Upper lobe of left lung (tissue), 6 donors: ENCODE results near the gene CDC34. TPM values are rescaled to one million over a fixed set of nuclear protein-coding genes. Genes with fewer than 3 reads are reported as not detected.

ENCODE experiments used
- ATAC-seq, 2 donors: fragments of 200-7000 bp; cut with Tn5 transposase; one replicate each; pipeline ENCODE4 v1.9.1; 2022; ENCODE audit warnings: mild to moderate bottlenecking in 2 of 2, moderate library complexity in 2 of 2; ENCODE audit not compliant: low FRiP score in 2 of 2
- DNase-seq, 2 donors: peaks; one replicate each; pipeline ENCODE4 v3.0.0-alpha.2; 2019 to 2020
- H3K27ac ChIP-seq, 4 donors: fragments of 200-600 bp; sonication (generic); one replicate each; pipeline ENCODE4 v1.5.1; 2016 to 2019
- H3K27me3 ChIP-seq, 4 donors: fragments of 200-600 bp; sonication (generic); one replicate each; pipeline ENCODE4 v1.5.1; 2017 to 2019
- H3K36me3 ChIP-seq, 4 donors: fragments of 200-600 bp; sonication (generic); one replicate each; pipeline ENCODE4 v1.5.1; 2016 to 2019
- H3K4me1 ChIP-seq, 4 donors: fragments of 200-600 bp; sonication (generic); one replicate each; pipeline ENCODE4 v1.5.1; 2018 to 2019
- H3K4me3 ChIP-seq, 4 donors: fragments of 200-600 bp; sonication (generic); one replicate each; pipeline ENCODE4 v1.5.1; 2017 to 2019; ENCODE audit warnings: mild to moderate bottlenecking in 2 of 4, moderate library complexity in 1 of 4
- H3K9me3 ChIP-seq, 4 donors: fragments of 200-600 bp; sonication (generic); one replicate each; pipeline ENCODE4 v1.5.1; 2018 to 2019
- CTCF ChIP-seq, 6 experiments: fragments of 450-650 bp in 4 of 6; fragments of 200-600 bp in 2 of 6; sonication (generic) in 2 of 6; IDR thresholded peaks; one replicate each; pipeline ENCODE4 v1.5.1; 2016 to 2019; ENCODE audit warnings: antibody characterized with exemption in 6 of 6
- EP300 ChIP-seq, 4 donors: sonication (generic); formaldehyde crosslinking; IDR thresholded peaks; one replicate each; pipeline ENCODE4 v1.5.1; 2017; ENCODE audit warnings: antibody characterized with exemption in 4 of 4, control low read depth in 2 of 4
- POLR2A ChIP-seq, 4 donors: fragments of 450-650 bp; IDR thresholded peaks; one replicate each; pipeline ENCODE4 v1.5.1; 2016 to 2017; ENCODE audit warnings: antibody characterized with exemption in 4 of 4, mild to moderate bottlenecking in 2 of 4
- POLR2AphosphoS5 ChIP-seq, 2 donors: sonication (generic); formaldehyde crosslinking; IDR thresholded peaks; one replicate each; pipeline ENCODE4 v1.5.1; 2017; ENCODE audit warnings: antibody characterized with exemption in 2 of 2
- WGBS, 2 donors: methylation state at CpG; one replicate each; pipeline ENCODE4 v1.1.5; 2017 to 2018; 5-methylcytosine and 5-hydroxymethylcytosine counted together
- total RNA-seq, 6 donors: library from RNA; depleted of rRNA in 4 of 6; stranded (reverse); fragments of >200 nt in 4 of 6; gene quantifications; one replicate each; pipeline versions ENCODE4 v1.1.0 to v1.2.1, GENCODE V29; 2016 to 2021
- donor health status: DM: no; HTN: no; CAD: no; lungs with moderate emphysema.
- donor health status: DM: no; HTN: yes; CAD: no; lungs with severe emphysema.

The CDC34 gene
- total RNA-seq, 6 donors from 2014 or later: 42.7 to 140 (median 52.4) TPM

GRCh38 chr19:497491-497868 is 34.1 kb upstream of the CDC34 start:
- no peak for TF ChIP-seq POLR2AphosphoS5 (IDR thresholded peaks at IDR 0.05)
- Histone ChIP-seq H3K36me3 (no peaks in the 10 kb centered on the region), H3K4me3 (peak overlapping the region in 1 of 4 donors; percentile 1), H3K27me3 (peaks cover 5 to 30% (median 19%) of the 10 kb centered on the region in 4 donors), H3K9me3 (no peaks in the 10 kb centered on the region), H3K27ac (no peak overlapping the region), H3K4me1 (peaks cover 8 to 18% (median 15%) of the 10 kb centered on the region in 4 donors)
- WGBS, 2 donors: 1 to 5% methylated on average over 7 to 11 of the region's 36 CpGs
- ATAC-seq: peak in 1 of 2 donors; percentile 6
- DNase-seq: peak in 1 of 2 donors; percentile 84

GRCh38 chr19:497869-498510 is 33.6 kb upstream of the CDC34 start:
- Histone ChIP-seq H3K4me3 (peak overlapping the region in 1 of 4 donors; percentile 1), H3K27ac (no peak overlapping the region), H3K36me3 (no peaks in the 10 kb centered on the region), H3K4me1 (peaks cover 8 to 18% (median 15%) of the 10 kb centered on the region in 4 donors), H3K27me3 (peaks cover 5 to 30% (median 19%) of the 10 kb centered on the region in 4 donors), H3K9me3 (no peaks in the 10 kb centered on the region)
- TF ChIP-seq POLR2A (IDR thresholded peaks at IDR 0.05): no peak
- WGBS, 2 donors: 19 to 30% methylated on average over 27 to 35 of the region's 50 CpGs
- DNase-seq (no peak), ATAC-seq (peak in 1 of 2 donors; percentile 7)

GRCh38 chr19:498511-498891 is 33.1 kb upstream of the CDC34 start:
- Histone ChIP-seq H3K9me3 (no peaks in the 10 kb centered on the region), H3K4me1 (peaks cover 8 to 18% (median 15%) of the 10 kb centered on the region in 4 donors), H3K27me3 (peaks cover 5 to 30% (median 19%) of the 10 kb centered on the region in 4 donors), H3K4me3 (no peak overlapping the region), H3K36me3 (no peaks in the 10 kb centered on the region), H3K27ac (no peak overlapping the region)
- no peak for ATAC-seq
- DNase-seq: peak in 1 of 2 donors; percentile 75
- TF ChIP-seq CTCF (IDR thresholded peaks at IDR 0.05) (no peak), POLR2AphosphoS5 (IDR thresholded peaks at IDR 0.05) (no peak), POLR2A (IDR thresholded peaks at IDR 0.05) (no peak), EP300 (IDR thresholded peaks at IDR 0.05) (no peak)
- 26 to 60% methylated on average over 7 to 12 of the region's 26 CpGs for WGBS, 2 donors

- Histone ChIP-seq H3K27me3 (peaks cover 5 to 30% (median 19%) of the 10 kb centered on the region in 4 donors), H3K4me3 (no peak overlapping the region), H3K4me1 (peaks cover 8 to 18% (median 15%) of the 10 kb centered on the region in 4 donors), H3K9me3 (no peaks in the 10 kb centered on the region), H3K36me3 (no peaks in the 10 kb centered on the region), H3K27ac (no peak overlapping the region)
- DNase-seq (peak in 1 of 2 donors; percentile 33), ATAC-seq (no peak)
- TF ChIP-seq POLR2AphosphoS5 (IDR thresholded peaks at IDR 0.05) (no peak), POLR2A (IDR thresholded peaks at IDR 0.05) (no peak), CTCF (IDR thresholded peaks at IDR 0.05) (no peak), EP300 (IDR thresholded peaks at IDR 0.05) (no peak)
- 78% methylated on average over 31 of the region's 31 CpGs for WGBS, 2 donors
Observed at GRCh38 chr19:498977-499623, 32.5 kb upstream of the CDC34 start.

GRCh38 chr19:501646-502045 is 29.9 kb upstream of the CDC34 start:
- no peaks in the 10 kb centered on the region for H3K9me3 ChIP-seq
- DNase-seq (no peak), ATAC-seq (no peak)
- TF ChIP-seq CTCF (IDR thresholded peaks at IDR 0.05): no peak
- no peak for TF ChIP-seq POLR2AphosphoS5 (IDR thresholded peaks at IDR 0.05)
- TF ChIP-seq EP300 (IDR thresholded peaks at IDR 0.05): no peak
- TF ChIP-seq POLR2A (IDR thresholded peaks at IDR 0.05): no peak
- no peak overlapping the region for H3K4me3 ChIP-seq
- H3K27ac ChIP-seq: peak overlapping the region in 1 of 4 donors; percentile 26
- peaks cover 13 to 18% (median 14%) of the 10 kb centered on the region in 4 donors for H3K4me1 ChIP-seq
- H3K27me3 ChIP-seq: peaks cover 5 to 18% (median 14%) of the 10 kb centered on the region in 4 donors
- H3K36me3 ChIP-seq: no peaks in the 10 kb centered on the region
- 86 to 87% methylated on average over 13 to 17 of the region's 17 CpGs for WGBS, 2 donors
